DMS79 (cell line): ENCODE data around the gene WFDC2.
"Not testable (repeated sequence)": the region's sequence is repeated elsewhere in the genome, so short reads cannot be mapped to it uniquely, and the experiment has no call there.

Experiments used
- DNase-seq: peaks from one replicate; lab custom pipeline; 2025; lab: John Stamatoyannopoulos, UW

Gene WFDC2

DNA sequence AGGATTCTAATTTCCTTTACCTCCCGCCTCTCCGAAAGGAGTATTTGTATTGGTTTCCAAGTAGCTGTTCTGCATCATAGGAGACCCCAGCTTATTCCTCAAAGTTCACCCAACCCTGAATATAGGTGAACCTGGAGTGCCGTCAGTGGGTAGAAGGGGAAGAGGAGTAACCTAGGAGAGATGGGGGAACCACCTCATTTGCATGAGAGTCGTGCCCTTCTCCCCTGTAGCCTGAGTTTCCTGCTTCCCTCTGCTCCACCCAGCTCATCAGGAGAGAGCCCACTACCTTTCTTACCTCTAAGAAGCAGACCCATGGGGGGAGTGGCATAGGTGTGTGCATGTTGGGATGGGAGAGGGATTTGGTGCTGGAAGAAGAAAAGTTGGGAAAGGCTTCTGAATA lies 17.3 kb upstream of the WFDC2 start:
- DNase-seq, result no peak

DNA sequence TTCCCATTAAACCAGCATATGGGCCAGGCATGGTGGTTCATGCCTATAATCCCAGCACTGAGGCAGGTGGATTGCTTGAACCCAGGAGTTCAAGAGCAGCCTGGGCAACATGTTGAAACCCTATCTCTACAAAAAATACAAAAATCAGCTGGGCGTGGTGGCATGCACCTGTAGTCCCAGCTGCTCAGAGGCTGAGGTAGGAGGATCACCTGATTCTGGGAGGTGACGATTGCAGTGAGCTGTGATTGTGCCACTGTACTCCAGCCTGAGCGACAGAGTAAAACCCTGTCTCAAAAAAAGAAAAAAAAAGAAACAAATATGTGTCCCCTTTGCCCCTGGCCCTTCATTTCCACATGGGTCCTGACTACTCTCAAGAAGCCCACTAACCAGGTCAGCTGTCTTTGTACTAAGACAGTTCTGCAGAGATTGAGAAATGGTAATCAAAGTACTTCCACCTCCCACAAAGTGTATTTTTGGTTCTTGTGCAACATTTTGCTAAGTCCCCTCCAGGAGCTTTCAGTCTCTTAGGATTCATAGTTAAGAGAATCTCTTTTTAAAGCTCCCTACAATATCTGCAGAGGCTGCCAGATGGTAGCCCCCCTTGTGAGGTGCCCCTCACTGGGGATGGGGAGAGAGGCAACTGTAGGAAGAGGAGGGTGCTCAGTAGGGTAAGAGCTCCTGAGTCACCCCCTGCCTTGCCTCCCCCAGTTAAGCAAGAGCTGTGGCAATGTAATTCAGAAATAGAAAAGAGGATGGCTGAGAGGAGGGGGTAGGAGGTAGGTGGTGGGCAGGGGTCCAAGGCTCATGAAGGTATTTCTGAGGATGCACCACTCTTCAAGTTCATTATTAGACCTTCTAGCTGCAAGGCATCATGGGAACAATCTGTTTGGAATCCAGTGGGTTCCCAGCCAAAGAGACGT lies 16.5 kb upstream of the WFDC2 start:
- DNase-seq, result no peak

DNA sequence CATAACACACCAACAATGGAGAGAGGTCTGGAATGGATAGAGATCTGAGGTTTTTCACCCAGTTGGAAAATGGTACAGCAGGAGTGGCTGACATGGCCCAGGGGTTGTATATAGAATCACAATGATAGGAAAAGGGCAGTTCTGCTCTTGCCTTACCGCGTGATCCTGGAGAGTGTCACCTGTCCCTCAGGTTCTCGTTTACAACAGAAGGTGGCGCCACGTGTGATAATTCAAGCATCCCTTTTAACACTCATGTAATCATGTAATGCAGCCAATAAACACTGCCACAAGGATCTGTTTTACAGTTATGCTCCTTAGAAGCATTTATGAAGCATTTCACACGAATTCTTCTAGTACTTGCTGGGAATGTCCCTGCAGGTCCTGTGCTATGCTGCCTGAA lies 12.9 kb upstream of the WFDC2 start:
- DNase-seq, result no peak

DNA sequence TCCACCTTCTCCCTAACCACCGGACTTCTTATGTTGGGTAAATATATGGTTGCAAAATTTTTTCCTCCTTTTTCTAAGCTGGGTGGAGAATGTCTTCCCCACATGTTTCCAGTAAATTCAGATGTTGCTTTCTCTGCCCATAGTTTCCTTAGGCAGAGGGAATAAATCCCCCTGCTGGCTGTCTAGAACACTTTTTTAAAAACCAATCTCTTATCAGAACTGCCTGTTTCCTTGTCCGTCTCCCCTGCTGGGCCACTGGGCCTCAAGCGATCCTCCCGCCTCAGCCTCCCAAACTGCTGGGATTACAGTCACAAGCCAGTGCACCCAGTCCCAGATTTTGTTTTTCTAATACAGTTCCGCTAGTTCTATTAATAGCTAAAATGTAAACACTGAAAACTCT lies 9.9 kb upstream of the WFDC2 start:
- DNase-seq, result no peak

DNA sequence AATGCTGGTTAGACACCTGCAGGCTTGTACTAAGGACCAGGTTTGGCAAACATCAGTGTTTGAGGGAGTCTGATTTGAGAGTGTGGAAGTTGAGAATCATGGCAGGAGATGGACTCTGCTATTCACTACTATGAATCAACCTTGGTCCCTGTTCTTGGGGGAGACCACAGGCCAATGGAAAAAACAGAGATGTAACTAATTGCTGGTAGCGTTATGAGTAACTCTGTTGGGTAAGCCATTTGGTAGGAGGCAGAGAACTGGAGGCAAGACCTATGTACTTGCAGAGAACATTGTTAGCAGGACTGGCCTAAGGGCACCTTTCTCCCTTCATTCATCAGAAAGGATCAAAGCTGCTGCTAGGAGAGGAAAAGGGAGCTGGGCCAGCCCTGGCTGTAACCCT lies 8.3 kb upstream of the WFDC2 start:
- no peak for DNase-seq

DNA sequence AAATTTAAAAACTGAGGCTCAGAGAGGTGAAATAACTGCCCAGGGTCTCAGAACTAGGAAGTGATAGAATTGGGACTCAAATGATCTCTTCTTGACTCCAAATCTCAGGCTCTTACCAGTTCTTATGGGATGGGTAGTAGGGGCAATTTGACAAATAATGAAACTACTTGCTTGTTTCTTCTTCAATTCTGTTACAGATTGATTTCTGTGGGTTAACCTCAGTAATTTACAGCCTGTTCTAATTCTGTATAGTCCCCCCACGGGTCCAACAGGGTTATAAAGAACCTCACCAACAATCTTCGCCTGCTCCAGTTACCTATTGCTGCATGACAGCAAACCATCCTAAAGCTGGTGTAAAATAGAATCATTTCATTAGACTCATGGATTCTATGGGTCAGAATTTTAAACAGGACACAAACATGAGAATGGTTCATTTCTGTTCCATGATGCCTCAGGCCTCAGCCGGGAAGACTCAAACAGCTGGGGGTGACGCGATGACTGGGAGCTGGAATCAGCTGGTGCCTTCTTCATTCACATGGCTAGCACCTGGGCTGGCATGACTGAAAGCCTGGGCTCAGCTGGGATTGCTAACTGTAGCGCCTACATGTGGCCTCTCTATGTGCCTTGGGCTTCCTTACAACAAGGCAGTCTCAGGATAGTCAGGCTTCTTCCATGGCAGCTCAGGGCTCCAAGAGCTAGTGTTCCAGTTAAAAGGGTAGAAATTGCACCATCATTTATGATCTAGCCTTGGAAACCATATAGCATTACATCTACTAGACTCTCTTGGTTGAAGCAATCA lies 6.6 kb upstream of the WFDC2 start:
- DNase-seq, result no peak

DNA sequence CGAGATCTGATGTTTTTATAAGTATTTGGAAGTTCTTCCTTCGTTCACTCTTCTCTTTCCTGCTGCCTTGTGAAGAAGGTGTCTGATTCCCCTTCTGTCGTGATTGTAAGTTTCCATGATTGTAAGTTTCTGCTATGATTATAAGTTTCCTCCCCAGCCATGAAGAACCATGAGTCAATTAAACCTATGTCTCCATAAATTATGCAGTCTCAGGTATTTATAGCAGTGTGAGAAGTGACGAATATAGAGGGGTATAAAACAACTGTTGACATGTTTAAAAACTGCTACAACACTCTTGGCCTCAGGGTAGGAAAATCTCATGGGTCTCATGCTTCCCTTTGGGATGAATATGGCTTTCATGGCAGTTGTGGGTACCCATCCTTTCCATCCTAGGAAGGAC lies 5.8 kb upstream of the WFDC2 start:
- no peak for DNase-seq

DNA sequence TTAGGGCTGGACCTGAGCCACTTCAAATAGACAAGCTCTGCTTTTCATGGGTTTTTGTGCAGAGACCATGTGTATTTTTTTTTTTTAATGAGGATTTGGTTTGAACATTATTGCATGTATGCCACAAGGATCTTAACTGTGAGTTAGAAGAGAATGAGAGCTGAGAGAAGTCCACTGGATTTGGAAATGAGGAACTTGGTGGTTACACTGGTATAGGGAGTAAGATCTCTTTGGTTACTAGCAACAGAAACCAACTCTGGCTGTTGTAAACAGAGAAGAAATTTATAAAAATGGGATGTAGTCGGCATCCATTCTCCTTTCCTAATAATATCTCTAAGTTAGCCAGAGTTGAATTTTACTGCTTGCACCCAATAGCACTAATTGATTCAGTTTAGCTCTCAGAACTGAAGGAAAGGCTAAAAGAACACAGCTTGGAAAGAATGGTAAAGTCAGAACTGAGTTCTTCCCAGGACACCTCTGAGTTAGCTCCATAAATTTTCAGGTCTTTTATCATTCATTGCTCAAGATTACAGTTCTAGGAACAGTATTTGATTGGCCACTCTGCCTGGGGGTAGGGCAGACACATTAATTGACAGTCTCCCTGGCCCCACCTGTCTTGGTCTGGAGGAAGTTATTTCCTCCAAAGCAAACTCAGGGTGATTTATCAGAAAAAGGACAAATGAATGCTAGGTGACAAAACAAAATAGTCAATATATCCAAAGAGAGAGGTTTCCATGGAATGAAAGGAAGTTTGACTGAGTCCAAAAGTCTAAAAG lies 3.9 kb upstream of the WFDC2 start:
- DNase-seq, result no peak

DNA sequence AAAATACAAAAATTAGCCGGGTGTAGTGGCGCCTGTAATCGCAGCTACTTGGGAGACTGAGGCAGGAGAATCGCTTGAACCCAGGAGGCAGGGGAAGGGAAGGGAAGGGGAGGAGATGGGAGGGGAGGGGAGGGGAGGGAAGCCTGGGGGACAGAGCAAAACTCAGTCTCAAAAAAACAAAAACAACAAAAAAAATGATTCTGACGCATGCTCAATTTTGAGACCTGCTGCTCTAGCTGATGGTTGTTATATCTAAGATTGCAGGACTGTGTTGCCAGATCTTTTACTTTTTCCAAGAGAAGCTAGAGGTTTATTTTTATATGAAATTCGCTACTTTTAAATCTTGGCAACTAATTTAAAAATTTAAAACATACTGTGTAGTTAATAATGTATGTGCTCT lies 2.4 kb upstream of the WFDC2 start:
- no peak for DNase-seq

DNA sequence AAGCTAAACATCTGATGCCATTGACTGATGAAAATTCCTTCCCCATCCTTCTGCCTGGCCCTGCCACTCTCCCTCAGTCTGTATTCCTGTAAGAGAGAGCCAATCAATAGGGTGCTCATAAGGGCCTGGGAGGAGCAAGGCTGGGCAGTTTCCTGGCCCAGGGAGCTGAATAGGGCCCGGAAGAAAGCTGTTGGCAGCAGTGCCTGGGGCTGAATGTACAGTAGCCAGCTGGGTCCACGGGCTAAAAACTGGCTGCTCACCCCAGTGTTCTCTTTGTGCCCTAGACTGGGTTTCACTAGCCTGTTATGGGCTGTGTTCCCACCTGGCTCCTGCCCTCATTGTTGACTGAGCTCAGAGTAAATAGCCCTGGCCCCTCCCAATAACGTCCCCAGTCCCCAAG lies 1.7 kb upstream of the WFDC2 start:
- no peak for DNase-seq

DNA sequence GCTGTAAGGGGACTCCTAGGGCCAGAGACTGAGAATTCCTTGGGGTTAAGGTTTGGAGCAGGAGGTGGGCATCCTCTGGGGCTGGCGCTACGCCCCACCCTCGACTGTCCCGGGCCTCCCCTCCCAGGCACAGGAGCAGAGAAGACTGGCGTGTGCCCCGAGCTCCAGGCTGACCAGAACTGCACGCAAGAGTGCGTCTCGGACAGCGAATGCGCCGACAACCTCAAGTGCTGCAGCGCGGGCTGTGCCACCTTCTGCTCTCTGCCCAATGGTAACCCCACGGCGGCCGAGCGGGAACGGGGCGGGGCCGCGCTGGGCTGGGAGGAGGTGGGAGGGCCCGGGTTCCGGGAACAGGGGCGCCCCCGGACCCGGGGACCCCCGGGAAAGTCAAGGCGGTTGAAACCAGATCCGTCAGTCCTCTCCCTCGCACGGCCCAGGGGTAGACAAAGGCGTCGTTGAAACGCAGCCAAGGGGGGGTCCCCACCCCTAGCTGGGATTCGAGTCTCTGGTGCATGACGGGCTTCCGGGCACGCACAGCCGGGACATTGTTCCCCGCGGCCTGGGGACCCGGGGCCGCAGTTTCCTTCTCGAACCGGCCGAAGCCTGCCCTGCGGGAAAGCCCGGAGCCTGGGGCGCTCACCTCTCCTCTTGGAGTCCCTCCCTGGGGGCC lies 844 bp downstream of the WFDC2 start:
- no peak for DNase-seq

DNA sequence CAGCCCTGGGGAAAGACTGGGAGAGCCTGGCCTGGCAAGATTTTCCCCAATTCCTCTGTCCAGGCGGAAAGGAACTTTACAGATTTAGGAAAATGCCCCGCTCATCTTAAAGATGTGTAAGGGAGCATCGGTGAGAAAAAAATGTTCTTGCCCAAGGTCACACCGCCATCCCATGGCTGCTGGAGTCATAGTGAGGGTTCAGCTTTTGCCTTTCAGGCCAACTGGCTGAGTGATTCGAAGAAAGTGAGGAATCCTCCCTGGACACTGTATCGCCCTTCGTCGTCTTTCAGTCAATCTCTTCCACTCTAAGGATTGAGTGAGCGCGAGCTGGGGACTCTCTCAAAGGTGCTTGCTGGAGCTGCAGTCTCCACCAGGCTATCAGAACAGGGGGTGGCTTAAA lies 1.4 kb downstream of the WFDC2 start:
- no peak for DNase-seq

DNA sequence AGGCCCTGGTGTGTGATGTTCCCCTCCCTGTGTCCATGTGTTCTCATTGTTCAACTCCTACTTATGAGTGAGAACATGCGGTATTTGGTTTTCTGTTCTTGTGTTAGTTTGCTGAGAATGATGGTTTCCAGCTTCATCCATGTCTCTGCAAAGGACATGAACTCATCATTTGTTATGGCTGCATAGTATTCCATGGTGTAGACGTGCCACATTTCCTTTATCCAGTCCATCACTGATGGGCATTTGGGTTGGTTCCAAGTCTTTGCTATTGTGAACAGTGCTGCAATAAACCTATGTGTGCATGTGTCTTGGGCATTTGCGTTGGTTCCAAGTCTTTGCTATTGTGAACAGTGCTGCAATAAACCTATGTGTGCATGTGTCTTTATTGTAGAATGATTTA lies 2.7 kb downstream of the WFDC2 start:
- not testable (repeated sequence) for DNase-seq

DNA sequence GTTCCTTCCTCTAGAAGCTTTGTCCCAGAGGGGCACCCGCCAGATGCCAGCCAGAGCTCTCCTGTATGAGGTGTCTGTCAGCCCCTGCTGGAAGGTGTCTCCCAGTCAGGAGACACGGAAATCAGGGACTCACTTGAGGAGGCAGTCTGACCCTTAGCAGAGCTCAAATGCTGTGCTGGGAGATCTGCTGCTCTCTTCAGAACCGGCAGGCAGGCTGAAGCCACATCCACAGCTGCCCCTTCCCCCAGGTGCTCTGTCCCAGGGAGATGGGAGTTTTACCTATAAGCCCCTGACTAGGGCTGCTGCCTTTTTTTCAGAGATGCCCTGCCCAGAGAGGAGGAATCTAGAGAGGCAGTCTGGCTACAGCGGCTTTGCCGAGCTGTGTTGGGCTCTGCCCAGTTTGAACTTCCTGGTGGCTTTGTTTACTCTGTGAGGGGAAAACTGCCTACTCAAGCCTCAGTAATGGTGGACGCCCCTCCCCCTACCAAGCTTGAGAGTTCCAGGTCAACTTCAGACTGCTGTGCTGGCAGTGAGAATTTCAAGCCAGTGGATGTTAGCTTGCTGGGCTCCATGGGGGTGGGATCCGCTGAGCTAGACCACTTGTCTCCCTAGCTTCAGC lies 8.1 kb downstream of the WFDC2 start:
- DNase-seq, result not testable (repeated sequence)

DNA sequence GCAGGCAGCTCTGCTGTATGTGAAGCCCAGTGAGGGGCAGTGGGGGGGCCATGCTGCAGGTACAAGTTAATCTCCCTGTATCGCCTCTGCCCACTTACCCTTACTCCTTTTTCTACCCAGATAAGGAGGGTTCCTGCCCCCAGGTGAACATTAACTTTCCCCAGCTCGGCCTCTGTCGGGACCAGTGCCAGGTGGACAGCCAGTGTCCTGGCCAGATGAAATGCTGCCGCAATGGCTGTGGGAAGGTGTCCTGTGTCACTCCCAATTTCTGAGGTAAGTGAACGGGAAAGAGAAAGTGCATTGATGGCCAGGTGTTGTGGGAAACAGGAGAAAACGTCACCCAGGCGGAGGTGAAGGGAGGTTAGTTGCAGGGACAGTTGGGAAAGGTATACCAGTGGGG lies 10.3 kb downstream of the WFDC2 start:
- no peak for DNase-seq

DNA sequence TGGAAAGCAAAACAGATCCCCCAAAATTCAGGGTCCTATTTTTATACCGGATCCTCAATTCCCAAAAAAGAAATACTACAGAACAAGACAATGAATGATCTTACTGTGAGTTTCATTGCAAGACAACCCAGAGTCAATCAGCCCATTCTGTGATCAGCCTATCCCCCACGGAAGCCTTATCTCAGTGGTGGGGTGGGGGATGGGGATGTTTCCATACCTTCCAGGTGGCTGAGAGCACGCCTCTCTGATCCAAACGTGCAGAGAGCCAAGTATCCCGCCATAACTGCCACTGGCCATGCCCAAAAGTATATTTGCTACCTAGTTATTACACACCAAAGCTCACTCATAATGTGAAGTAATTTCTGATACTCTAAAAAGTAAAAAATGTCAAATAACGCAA lies 15.1 kb downstream of the WFDC2 start:
- DNase-seq, result no peak

DNA sequence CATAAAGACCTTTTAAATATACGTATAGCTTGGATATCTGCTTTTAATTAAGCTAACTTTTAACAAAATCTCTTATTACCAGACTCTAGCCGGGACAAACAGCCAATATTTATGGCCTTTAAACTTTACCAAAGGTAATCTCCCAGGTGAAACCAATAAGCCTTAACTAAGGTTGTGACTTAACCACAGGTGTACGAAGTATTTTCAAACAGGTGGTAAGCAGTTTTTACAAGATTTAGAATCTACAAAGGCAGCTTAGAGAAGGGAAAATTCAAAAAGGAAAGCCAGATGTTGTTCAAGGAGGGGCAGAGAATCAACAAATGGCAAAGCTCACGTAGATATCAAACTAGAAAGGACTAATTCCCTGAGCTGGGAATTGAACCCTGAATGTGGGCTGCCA lies 15.8 kb downstream of the WFDC2 start:
- no peak for DNase-seq

DNA sequence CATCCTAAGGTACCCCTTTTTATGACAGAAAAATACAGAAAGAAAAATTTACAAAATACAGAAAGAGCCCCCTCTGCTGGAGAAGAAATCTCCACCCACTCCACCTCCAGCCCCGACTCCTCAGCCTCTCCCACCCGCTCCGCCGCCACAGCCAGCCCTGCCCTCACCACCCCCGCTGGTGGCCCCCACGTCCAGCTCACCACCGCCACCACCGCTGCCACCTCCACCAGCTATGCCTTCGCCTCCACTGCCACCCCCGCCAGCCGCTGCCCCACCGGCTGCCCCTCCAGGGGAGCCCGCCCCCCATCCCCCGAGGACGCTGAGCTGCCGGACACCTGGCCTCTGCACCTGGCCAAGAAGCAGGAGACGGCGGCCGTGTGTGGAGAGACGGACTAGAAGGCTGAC lies 17.7 kb downstream of the WFDC2 start:
- no peak for DNase-seq

DNA sequence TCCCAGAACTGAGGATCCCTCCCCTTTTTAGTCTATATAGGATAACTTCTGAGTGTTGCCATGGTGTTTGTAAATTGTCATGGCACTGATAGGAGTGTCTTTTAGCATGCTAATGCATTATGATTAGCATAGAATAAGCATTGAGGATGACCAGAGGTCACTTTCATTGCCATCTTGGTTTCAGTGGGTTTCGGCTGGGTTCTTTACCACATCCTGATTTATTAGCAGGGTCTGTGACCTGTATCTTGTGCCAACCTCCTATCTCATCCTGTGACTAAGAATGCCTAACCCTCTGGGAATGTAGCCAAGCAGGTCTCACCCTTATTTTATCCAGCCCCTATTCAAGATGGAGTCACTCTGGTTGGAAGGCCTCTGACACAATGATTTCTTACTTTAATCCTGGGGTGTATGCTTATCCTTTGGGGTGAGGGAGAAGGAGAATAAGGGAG lies 19.6 kb downstream of the WFDC2 start:
- no peak for DNase-seq

DNA sequence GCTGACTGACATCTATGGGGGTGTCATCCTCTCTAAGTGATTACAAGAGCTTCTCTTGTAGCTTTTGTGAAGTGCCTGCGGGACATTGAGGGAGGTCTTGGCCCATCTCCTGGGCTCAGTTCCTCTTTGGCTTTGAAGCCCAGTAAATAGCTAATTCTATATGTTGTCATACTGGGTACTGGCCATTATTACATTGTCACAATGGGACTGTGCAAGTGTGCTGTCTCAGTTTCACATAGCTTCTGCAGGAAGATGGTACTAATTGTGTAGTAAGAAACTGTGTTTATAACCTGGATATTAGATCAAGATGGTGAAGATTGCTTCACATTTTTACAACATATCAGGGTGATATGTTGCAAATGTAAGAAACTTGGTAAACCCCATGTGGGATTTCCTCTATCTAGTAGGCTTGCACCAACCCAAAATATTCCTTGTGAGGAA lies 26.0 kb downstream of the WFDC2 start:
- DNase-seq, result no peak

DNA sequence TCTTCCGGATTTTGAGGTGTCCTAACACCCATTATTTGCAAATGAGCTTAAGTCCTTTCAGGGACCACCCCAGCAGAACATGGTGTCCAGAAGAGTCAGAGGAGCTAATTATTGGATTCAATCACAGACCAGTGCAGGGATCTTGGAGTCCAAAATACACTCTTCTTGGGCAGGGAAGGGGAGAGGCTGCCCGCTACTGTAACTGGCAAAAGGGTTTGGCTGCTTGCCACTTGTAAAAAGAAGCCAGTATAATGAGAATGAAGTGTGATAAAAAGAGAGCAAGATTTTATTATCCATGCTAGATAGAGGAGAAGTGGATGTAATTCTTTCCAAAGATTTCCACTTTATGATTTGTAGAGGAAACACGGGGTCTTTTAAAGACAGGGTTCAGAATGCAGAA lies 26.6 kb downstream of the WFDC2 start:
- no peak for DNase-seq
